ENCODE results near the gene PDE6B.

GRCh38 chr4:623914-624566 is 1.3 kb upstream of the PDE6B start:
- TF ChIP-seq, protein P1, sequence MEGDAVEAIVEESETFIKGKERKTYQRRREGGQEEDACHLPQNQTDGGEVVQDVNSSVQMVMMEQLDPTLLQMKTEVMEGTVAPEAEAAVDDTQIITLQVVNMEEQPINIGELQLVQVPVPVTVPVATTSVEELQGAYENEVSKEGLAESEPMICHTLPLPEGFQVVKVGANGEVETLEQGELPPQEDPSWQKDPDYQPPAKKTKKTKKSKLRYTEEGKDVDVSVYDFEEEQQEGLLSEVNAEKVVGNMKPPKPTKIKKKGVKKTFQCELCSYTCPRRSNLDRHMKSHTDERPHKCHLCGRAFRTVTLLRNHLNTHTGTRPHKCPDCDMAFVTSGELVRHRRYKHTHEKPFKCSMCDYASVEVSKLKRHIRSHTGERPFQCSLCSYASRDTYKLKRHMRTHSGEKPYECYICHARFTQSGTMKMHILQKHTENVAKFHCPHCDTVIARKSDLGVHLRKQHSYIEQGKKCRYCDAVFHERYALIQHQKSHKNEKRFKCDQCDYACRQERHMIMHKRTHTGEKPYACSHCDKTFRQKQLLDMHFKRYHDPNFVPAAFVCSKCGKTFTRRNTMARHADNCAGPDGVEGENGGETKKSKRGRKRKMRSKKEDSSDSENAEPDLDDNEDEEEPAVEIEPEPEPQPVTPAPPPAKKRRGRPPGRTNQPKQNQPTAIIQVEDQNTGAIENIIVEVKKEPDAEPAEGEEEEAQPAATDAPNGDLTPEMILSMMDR (conservative IDR thresholded peaks at IDR 0.05; ENCODE audit: low read depth in 2 of 2): no peak
- no peak for TF ChIP-seq EZH2phosphoT487 (IDR thresholded peaks at IDR 0.05; ENCODE audit: unreplicated experiment)
- TF ChIP-seq POLR2AphosphoS5 (IDR thresholded peaks at IDR 0.05; ENCODE audit: low read depth): no peak
- no peak for TF ChIP-seq REST (IDR thresholded peaks at IDR 0.05; ENCODE audit: unreplicated experiment)

Data from GM23338 (cell line).